C4-2B (cell line): ENCODE results near the gene PLCB2.

Experiments
- CTCF ChIP-seq: fragments of 450-650 bp; conservative IDR thresholded peaks from 2 replicates; pipeline ENCODE4 v1.5.1; 2017; ENCODE audit warnings: mild to moderate bottlenecking
- ZFX ChIP-seq: fragments of 450-650 bp; IDR thresholded peaks from 2 replicates; pipeline ENCODE4 v1.6.1; 2017

DNA sequence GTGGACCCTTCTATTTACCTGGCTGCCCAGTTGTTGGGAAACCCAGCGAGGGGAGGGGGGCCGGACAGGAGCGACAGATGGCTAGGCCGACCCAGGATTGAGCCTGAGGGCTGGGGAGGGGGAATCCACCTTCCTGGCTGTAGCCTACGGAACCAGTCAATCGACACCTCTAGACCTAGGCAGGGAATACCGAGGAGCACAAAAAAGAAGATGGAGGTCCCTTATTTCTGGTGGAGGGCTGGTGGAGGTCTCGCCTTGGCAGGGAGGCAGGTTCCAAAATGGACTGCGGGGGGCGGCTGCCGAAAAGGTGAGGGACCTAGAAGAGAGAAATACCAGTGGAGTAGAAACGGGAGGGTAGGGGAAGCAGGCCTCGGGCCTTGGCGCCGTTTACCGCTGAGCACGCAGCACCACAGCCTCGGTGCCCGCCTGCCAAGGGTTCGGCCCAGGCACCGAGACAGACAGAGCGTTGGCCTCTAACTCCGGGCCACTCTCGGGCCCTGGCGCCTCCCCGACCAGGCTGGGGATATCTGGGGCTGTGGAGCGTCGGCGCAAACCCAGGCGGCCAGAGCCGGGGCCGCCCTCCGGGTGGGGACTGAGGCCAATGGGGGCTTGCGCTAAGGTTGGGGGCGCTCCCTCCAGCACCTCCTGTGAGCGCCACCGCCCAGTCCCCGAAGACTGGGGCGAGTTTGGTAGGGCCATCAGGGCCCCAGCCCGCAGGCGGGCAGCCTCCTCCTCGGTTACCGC, 26.5 kb downstream of the PLCB2 start:
- TF ChIP-seq CTCF (no peak), ZFX (no peak)
